WTC11 (cell line): ENCODE results near the gene PNMA8A. TPM values are rescaled to one million over a fixed set of nuclear protein-coding genes. Genes with fewer than 3 reads are reported as not detected.

Source experiments
- ATAC-seq: fragments of 200-7000 bp; cut with Tn5 transposase; 2 replicates; pipeline ENCODE4 v1.10.0; 2021; ENCODE audit warnings: mild to moderate bottlenecking, moderate library complexity
- CTCF ChIA-PET: fragments of 300-600 bp; sonication (Branson Sonifier 250); formaldehyde crosslinking; loops from one replicate; lab custom pipeline; 2021; ENCODE audit warnings: antibody characterized with exemption; lab: Charles Lee
- POLR2A ChIA-PET: fragments of 350-600 bp; sonication (Branson Sonifier 250); formaldehyde crosslinking; loops from one replicate; lab custom pipeline; 2021; ENCODE audit warnings: antibody characterized with exemption; lab: Charles Lee
- DNase-seq: peaks from one replicate; pipeline ENCODE4 v3.0.0; 2021; ENCODE audit warnings: low spot score
- H3K27ac Mint-ChIP-seq: 2 replicates; pipeline ENCODE4 v1.8.0; 2021; ENCODE audit warnings: mixed read lengths
- H3K27me3 Mint-ChIP-seq: 2 replicates; pipeline ENCODE4 v1.8.0; 2021; ENCODE audit warnings: low read depth, mild to moderate bottlenecking, moderate library complexity, mixed read lengths
- H3K36me3 Mint-ChIP-seq: 2 replicates; pipeline ENCODE4 v1.8.0; 2021; ENCODE audit warnings: mixed read lengths
- H3K4me1 Mint-ChIP-seq: 2 replicates; pipeline ENCODE4 v1.8.0; 2022; ENCODE audit warnings: mixed read lengths
- H3K4me3 Mint-ChIP-seq: 2 replicates; pipeline ENCODE4 v1.8.0; 2021; ENCODE audit warnings: mild to moderate bottlenecking, moderate library complexity, mixed read lengths
- H3K9me3 Mint-ChIP-seq: 2 replicates; pipeline ENCODE4 v1.8.0; 2021; ENCODE audit warnings: mixed read lengths
- EMX1 ChIP-seq: fragments of 250-450 bp; sonication (Bioruptor Pico); IDR thresholded peaks from 2 replicates; pipeline ENCODE4 v1.8.0; 2021; ENCODE audit warnings: mild to moderate bottlenecking
- ESRRA ChIP-seq: sonication (generic); formaldehyde crosslinking; IDR thresholded peaks from 2 replicates; pipeline ENCODE4 v1.8.1; 2022; ENCODE audit warnings: mild to moderate bottlenecking, missing genetic modification reagents, borderline replicate concordance
- FOXK1 ChIP-seq: sonication (generic); formaldehyde crosslinking; IDR thresholded peaks from 2 replicates; pipeline ENCODE4 v1.8.0; 2022; ENCODE audit warnings: mild to moderate bottlenecking, moderate library complexity, missing genetic modification reagents
- MXD4 ChIP-seq: fragments of 250-450 bp; sonication (Bioruptor Pico); IDR thresholded peaks from 2 replicates; pipeline ENCODE4 v1.8.0; 2021; ENCODE audit warnings: mild to moderate bottlenecking, moderate library complexity, borderline replicate concordance
- ZBTB21 ChIP-seq: sonication (generic); formaldehyde crosslinking; IDR thresholded peaks from 2 replicates; pipeline ENCODE4 v1.8.1; 2023; ENCODE audit warnings: mild to moderate bottlenecking, missing genetic modification reagents, borderline replicate concordance
- ZNF671 ChIP-seq: fragments of 250-450 bp; sonication (Bioruptor Pico); IDR thresholded peaks from 2 replicates; pipeline ENCODE4 v1.8.0; 2021; ENCODE audit warnings: mild to moderate bottlenecking
- total RNA-seq: library from RNA; stranded (reverse); gene quantifications from 3 replicates; pipeline ENCODE4 v1.2.3, GENCODE V29; 2021
- TF ChIP-seq, protein P1 (sequence below): sonication (generic); formaldehyde crosslinking; IDR thresholded peaks from 2 replicates; pipeline ENCODE4 v1.8.0; 2022; ENCODE audit warnings: missing genetic modification reagents
- TF ChIP-seq, protein P2 (sequence below): fragments of 250-450 bp; sonication (Bioruptor Pico); IDR thresholded peaks from 2 replicates; pipeline ENCODE4 v2.1.2; 2022; ENCODE audit warnings: mild to moderate bottlenecking, moderate library complexity
- TF ChIP-seq, protein P3 (sequence below): sonication (generic); formaldehyde crosslinking; IDR thresholded peaks from 2 replicates; pipeline ENCODE4 v1.8.1; 2023; ENCODE audit warnings: mild to moderate bottlenecking, missing genetic modification reagents, moderate library complexity
- TF ChIP-seq, protein P4 (sequence below): sonication (generic); formaldehyde crosslinking; IDR thresholded peaks from 2 replicates; pipeline ENCODE4 v1.8.1; 2023; ENCODE audit warnings: mild to moderate bottlenecking, missing genetic modification reagents, borderline replicate concordance
- TF ChIP-seq, protein P5 (sequence below): fragments of 250-450 bp; sonication (Bioruptor Pico); IDR thresholded peaks from 2 replicates; pipeline ENCODE4 v1.8.0; 2021; ENCODE audit warnings: mild to moderate bottlenecking
- TF ChIP-seq, protein P6 (sequence below): fragments of 250-450 bp; sonication (Bioruptor Pico); IDR thresholded peaks from 2 replicates; pipeline ENCODE4 v1.9.0; 2021; ENCODE audit warnings: mild to moderate bottlenecking, borderline replicate concordance

PNMA8A gene
- total RNA-seq, 1 experiment from 2014 or later: 25.4 TPM

DNA sequence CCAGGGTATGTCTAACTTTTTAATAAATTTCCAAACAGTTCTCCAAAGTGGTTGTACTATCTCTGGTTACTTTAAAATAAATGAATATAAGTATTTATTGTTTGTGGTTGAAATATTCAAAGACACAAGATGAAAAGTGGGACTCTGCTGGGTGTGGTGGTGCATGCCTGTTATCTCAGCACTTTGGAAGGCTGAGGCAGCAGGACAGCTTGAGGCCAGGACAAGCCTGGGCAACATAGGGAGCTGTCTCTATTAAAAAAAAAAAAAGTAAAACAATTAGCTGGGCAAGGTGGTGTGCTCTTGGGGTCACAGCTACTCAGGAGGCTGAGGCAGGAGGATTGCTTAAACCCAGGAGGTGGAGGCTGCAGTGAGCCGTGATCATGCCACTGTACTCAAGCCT, 10.4 kb downstream of the PNMA8A start:
- no peak for ATAC-seq
- no peak for DNase-seq
- ChIA-PET CTCF (interaction anchor here (1.0 kb wide), 1 partner anchor 88 kb away, joined by 4 read pairs; no protein-coding TSS in a partner anchor), POLR2A (interaction anchor here (0.6 kb wide), 1 partner anchor 23 kb away, joined by 3 read pairs; no protein-coding TSS in a partner anchor)
- no peak overlapping the region for H3K4me3 Mint-ChIP-seq
- peaks cover 5% of the 10 kb centered on the region; the same call in 1 of the 2 replicates for H3K27me3 Mint-ChIP-seq
- no peak for TF ChIP-seq ZBTB21 (CRISPR knock-in tag)
- TF ChIP-seq MXD4: no peak
- TF ChIP-seq, protein P1, sequence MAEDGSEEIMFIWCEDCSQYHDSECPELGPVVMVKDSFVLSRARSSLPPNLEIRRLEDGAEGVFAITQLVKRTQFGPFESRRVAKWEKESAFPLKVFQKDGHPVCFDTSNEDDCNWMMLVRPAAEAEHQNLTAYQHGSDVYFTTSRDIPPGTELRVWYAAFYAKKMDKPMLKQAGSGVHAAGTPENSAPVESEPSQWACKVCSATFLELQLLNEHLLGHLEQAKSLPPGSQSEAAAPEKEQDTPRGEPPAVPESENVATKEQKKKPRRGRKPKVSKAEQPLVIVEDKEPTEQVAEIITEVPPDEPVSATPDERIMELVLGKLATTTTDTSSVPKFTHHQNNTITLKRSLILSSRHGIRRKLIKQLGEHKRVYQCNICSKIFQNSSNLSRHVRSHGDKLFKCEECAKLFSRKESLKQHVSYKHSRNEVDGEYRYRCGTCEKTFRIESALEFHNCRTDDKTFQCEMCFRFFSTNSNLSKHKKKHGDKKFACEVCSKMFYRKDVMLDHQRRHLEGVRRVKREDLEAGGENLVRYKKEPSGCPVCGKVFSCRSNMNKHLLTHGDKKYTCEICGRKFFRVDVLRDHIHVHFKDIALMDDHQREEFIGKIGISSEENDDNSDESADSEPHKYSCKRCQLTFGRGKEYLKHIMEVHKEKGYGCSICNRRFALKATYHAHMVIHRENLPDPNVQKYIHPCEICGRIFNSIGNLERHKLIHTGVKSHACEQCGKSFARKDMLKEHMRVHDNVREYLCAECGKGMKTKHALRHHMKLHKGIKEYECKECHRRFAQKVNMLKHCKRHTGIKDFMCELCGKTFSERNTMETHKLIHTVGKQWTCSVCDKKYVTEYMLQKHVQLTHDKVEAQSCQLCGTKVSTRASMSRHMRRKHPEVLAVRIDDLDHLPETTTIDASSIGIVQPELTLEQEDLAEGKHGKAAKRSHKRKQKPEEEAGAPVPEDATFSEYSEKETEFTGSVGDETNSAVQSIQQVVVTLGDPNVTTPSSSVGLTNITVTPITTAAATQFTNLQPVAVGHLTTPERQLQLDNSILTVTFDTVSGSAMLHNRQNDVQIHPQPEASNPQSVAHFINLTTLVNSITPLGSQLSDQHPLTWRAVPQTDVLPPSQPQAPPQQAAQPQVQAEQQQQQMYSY: no peak
- no peak for TF ChIP-seq EMX1
- TF ChIP-seq, protein P2, sequence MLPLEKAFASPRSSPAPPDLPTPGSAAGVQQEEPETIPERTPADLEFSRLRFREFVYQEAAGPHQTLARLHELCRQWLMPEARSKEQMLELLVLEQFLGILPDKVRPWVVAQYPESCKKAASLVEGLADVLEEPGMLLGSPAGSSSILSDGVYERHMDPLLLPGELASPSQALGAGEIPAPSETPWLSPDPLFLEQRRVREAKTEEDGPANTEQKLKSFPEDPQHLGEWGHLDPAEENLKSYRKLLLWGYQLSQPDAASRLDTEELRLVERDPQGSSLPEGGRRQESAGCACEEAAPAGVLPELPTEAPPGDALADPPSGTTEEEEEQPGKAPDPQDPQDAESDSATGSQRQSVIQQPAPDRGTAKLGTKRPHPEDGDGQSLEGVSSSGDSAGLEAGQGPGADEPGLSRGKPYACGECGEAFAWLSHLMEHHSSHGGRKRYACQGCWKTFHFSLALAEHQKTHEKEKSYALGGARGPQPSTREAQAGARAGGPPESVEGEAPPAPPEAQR (CRISPR knock-in tag): no peak
- TF ChIP-seq ZNF671 (CRISPR knock-in tag): no peak
- TF ChIP-seq ESRRA (CRISPR knock-in tag): no peak
- TF ChIP-seq, protein P3, sequence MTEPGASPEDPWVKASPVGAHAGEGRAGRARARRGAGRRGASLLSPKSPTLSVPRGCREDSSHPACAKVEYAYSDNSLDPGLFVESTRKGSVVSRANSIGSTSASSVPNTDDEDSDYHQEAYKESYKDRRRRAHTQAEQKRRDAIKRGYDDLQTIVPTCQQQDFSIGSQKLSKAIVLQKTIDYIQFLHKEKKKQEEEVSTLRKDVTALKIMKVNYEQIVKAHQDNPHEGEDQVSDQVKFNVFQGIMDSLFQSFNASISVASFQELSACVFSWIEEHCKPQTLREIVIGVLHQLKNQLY: no peak
- TF ChIP-seq, protein P4, sequence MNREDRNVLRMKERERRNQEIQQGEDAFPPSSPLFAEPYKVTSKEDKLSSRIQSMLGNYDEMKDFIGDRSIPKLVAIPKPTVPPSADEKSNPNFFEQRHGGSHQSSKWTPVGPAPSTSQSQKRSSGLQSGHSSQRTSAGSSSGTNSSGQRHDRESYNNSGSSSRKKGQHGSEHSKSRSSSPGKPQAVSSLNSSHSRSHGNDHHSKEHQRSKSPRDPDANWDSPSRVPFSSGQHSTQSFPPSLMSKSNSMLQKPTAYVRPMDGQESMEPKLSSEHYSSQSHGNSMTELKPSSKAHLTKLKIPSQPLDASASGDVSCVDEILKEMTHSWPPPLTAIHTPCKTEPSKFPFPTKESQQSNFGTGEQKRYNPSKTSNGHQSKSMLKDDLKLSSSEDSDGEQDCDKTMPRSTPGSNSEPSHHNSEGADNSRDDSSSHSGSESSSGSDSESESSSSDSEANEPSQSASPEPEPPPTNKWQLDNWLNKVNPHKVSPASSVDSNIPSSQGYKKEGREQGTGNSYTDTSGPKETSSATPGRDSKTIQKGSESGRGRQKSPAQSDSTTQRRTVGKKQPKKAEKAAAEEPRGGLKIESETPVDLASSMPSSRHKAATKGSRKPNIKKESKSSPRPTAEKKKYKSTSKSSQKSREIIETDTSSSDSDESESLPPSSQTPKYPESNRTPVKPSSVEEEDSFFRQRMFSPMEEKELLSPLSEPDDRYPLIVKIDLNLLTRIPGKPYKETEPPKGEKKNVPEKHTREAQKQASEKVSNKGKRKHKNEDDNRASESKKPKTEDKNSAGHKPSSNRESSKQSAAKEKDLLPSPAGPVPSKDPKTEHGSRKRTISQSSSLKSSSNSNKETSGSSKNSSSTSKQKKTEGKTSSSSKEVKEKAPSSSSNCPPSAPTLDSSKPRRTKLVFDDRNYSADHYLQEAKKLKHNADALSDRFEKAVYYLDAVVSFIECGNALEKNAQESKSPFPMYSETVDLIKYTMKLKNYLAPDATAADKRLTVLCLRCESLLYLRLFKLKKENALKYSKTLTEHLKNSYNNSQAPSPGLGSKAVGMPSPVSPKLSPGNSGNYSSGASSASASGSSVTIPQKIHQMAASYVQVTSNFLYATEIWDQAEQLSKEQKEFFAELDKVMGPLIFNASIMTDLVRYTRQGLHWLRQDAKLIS (CRISPR knock-in tag): no peak
- TF ChIP-seq, protein P5, sequence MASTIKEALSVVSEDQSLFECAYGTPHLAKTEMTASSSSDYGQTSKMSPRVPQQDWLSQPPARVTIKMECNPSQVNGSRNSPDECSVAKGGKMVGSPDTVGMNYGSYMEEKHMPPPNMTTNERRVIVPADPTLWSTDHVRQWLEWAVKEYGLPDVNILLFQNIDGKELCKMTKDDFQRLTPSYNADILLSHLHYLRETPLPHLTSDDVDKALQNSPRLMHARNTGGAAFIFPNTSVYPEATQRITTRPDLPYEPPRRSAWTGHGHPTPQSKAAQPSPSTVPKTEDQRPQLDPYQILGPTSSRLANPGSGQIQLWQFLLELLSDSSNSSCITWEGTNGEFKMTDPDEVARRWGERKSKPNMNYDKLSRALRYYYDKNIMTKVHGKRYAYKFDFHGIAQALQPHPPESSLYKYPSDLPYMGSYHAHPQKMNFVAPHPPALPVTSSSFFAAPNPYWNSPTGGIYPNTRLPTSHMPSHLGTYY: no peak
- TF ChIP-seq, protein P6, sequence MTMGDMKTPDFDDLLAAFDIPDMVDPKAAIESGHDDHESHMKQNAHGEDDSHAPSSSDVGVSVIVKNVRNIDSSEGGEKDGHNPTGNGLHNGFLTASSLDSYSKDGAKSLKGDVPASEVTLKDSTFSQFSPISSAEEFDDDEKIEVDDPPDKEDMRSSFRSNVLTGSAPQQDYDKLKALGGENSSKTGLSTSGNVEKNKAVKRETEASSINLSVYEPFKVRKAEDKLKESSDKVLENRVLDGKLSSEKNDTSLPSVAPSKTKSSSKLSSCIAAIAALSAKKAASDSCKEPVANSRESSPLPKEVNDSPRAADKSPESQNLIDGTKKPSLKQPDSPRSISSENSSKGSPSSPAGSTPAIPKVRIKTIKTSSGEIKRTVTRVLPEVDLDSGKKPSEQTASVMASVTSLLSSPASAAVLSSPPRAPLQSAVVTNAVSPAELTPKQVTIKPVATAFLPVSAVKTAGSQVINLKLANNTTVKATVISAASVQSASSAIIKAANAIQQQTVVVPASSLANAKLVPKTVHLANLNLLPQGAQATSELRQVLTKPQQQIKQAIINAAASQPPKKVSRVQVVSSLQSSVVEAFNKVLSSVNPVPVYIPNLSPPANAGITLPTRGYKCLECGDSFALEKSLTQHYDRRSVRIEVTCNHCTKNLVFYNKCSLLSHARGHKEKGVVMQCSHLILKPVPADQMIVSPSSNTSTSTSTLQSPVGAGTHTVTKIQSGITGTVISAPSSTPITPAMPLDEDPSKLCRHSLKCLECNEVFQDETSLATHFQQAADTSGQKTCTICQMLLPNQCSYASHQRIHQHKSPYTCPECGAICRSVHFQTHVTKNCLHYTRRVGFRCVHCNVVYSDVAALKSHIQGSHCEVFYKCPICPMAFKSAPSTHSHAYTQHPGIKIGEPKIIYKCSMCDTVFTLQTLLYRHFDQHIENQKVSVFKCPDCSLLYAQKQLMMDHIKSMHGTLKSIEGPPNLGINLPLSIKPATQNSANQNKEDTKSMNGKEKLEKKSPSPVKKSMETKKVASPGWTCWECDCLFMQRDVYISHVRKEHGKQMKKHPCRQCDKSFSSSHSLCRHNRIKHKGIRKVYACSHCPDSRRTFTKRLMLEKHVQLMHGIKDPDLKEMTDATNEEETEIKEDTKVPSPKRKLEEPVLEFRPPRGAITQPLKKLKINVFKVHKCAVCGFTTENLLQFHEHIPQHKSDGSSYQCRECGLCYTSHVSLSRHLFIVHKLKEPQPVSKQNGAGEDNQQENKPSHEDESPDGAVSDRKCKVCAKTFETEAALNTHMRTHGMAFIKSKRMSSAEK (CRISPR knock-in tag): no peak
- no peak for TF ChIP-seq FOXK1
- H3K9me3 Mint-ChIP-seq: no peaks in the 10 kb centered on the region
- no peaks in the 10 kb centered on the region for H3K4me1 Mint-ChIP-seq
- no peak overlapping the region for H3K27ac Mint-ChIP-seq
- no peaks in the 10 kb centered on the region; the same call in 1 of the 2 replicates for H3K36me3 Mint-ChIP-seq
